Measurements from ENCODE around the gene WRAP53. TPM values are rescaled to one million over a fixed set of nuclear protein-coding genes. Genes with fewer than 3 reads are reported as not detected.

Gene WRAP53
- total RNA-seq, 1 experiment from 2014 or later: 15.2 TPM

DNA sequence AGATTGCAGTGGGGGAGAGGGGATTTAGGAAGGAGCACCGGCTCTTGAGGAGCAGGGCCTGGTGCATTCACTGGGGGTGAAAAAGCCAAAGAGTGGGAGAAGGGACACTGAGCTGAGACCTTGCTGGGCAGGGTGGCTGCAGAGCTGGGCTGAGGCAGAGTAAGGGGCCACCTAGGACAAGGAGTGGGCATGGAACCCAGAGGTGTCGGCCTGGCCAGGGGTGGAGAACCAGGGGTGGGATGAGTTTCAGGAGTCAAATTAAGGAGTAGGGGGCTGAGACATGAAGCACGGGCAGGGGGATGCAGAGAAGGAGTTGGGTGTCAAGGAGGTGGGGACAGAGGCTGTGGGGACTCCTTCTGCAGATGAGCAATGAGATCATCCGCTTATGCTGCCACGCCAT lies 49.3 kb downstream of the WRAP53 start:
- intact Hi-C loops (cut with micrococcal nuclease; ENCODE audit: unreplicated experiment): no loop called here
- POLR2A ChIA-PET: no interaction called here
- CTCF ChIA-PET: interaction anchor here (0.6 kb wide), 1 partner anchor 50 kb away, joined by 4 read pairs; no protein-coding TSS in a partner anchor
- Mint-ChIP-seq H3K9me3 (ENCODE audit: unreplicated experiment) (no peaks in the 10 kb centered on the region), H3K36me3 (ENCODE audit: insufficient read depth, unreplicated experiment) (no peaks in the 10 kb centered on the region), H3K27me3 (ENCODE audit: insufficient read depth, unreplicated experiment) (peaks cover 19% of the 10 kb centered on the region), H3K4me3 (ENCODE audit: unreplicated experiment) (no peak overlapping the region), H3K27ac (ENCODE audit: unreplicated experiment) (no peak overlapping the region), H3K4me1 (ENCODE audit: low read depth, unreplicated experiment) (no peaks in the 10 kb centered on the region)
- H3K36me3 ChIP-seq (ENCODE audit: control insufficient read depth, insufficient read depth, low read length): no peaks in the 10 kb centered on the region
- BruUV-seq (replicated peaks): no TSS peak
- H3K9me3 ChIP-seq: no peaks in the 10 kb centered on the region
- H3K4me1 ChIP-seq: no peaks in the 10 kb centered on the region; the same call in 1 of the 2 replicates
- TF ChIP-seq, protein P1, sequence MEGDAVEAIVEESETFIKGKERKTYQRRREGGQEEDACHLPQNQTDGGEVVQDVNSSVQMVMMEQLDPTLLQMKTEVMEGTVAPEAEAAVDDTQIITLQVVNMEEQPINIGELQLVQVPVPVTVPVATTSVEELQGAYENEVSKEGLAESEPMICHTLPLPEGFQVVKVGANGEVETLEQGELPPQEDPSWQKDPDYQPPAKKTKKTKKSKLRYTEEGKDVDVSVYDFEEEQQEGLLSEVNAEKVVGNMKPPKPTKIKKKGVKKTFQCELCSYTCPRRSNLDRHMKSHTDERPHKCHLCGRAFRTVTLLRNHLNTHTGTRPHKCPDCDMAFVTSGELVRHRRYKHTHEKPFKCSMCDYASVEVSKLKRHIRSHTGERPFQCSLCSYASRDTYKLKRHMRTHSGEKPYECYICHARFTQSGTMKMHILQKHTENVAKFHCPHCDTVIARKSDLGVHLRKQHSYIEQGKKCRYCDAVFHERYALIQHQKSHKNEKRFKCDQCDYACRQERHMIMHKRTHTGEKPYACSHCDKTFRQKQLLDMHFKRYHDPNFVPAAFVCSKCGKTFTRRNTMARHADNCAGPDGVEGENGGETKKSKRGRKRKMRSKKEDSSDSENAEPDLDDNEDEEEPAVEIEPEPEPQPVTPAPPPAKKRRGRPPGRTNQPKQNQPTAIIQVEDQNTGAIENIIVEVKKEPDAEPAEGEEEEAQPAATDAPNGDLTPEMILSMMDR (IDR thresholded peaks at IDR 0.05; ENCODE audit: insufficient read depth in 1 of 2, low read depth in 1 of 2, low read length in 1 of 2, severe bottlenecking in 1 of 2, unreplicated experiment in 1 of 2): no peak
- H3K4me3 ChIP-seq (ENCODE audit: low read depth, low read length): no peak overlapping the region
- H3K27me3 ChIP-seq (replicated peaks; ENCODE audit: control insufficient read depth, insufficient read depth, low read length): no peaks in the 10 kb centered on the region
- no peak for DNase-seq

DNA sequence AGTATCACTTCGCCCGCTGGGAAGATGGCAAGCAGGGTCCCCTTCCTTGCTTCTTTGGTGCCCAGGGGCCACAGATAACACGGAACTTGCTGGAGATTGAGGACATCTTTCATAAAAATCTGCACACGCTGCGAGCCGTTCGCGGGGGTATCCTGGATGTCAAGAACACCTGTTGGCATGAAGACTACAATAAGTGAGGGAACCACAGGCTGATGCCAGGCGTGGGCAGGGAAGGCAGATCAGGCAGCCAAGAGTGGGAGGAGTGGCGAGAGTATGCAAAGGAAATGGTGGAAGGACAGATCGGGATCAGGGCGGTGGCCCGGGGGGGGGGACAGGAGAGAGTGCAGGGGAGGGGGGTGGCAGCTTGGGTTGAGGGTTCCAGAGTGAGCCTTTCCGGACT lies 51.5 kb downstream of the WRAP53 start:
- Histone ChIP-seq H3K9me3 (no peaks in the 10 kb centered on the region), H3K36me3 (ENCODE audit: control insufficient read depth, insufficient read depth, low read length) (no peaks in the 10 kb centered on the region), H3K4me3 (ENCODE audit: low read depth, low read length) (no peak overlapping the region), H3K4me1 (no peaks in the 10 kb centered on the region; the same call in 1 of the 2 replicates), H3K27me3 (replicated peaks; ENCODE audit: control insufficient read depth, insufficient read depth, low read length) (no peaks in the 10 kb centered on the region)
- DNase-seq: no peak
- Mint-ChIP-seq H3K36me3 (ENCODE audit: insufficient read depth, unreplicated experiment) (no peaks in the 10 kb centered on the region), H3K4me3 (ENCODE audit: unreplicated experiment) (peak overlapping the region; percentile 35), H3K9me3 (ENCODE audit: unreplicated experiment) (no peaks in the 10 kb centered on the region), H3K27ac (ENCODE audit: unreplicated experiment) (no peak overlapping the region), H3K27me3 (ENCODE audit: insufficient read depth, unreplicated experiment) (peaks cover 18% of the 10 kb centered on the region), H3K4me1 (ENCODE audit: low read depth, unreplicated experiment) (peaks cover 8% of the 10 kb centered on the region)
- ChIA-PET CTCF (interaction anchor here (0.5 kb wide), 1 partner anchor 123 kb away, joined by 3 read pairs; no protein-coding TSS in a partner anchor), POLR2A (no interaction called here)
- intact Hi-C loops (cut with micrococcal nuclease; ENCODE audit: unreplicated experiment): loop anchor here (10.0 kb wide), 2 partner anchors 175 to 245 kb away; partner anchors contain the start of gene RNF227
- TF ChIP-seq, protein P1 (IDR thresholded peaks at IDR 0.05; ENCODE audit: insufficient read depth in 1 of 2, low read depth in 1 of 2, low read length in 1 of 2, severe bottlenecking in 1 of 2, unreplicated experiment in 1 of 2): no peak
- BruUV-seq (replicated peaks): no TSS peak

DNA sequence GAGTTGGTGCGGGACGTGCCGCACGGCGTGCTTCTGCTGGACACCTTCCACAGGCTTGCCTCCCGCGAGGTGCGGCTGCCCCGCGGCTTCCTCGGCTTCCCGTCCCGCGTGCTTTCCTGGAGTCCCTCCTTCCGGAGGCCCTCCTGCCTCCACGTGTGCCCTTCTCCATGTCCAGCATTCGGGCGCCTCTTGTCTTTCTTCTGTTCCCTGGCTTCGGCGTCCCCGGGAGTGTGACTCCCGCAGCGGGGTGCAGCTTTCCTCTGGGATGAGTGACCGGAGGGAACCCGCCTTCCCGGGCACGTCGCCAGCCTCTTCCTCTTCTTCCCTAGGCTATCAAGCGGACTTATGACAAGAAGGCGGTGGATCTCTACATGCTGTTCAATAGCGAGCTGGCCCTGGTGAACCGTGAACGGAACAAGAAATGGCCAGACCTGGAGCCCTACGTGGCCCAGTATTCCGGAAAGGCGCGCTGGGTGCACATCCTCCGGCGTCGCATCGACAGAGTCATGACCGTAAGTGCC lies 52.3 kb downstream of the WRAP53 start:
- H3K9me3 ChIP-seq: no peaks in the 10 kb centered on the region
- Mint-ChIP-seq H3K36me3 (ENCODE audit: insufficient read depth, unreplicated experiment) (no peaks in the 10 kb centered on the region), H3K9me3 (ENCODE audit: unreplicated experiment) (no peaks in the 10 kb centered on the region), H3K4me3 (ENCODE audit: unreplicated experiment) (peak overlapping the region; percentile 61), H3K27me3 (ENCODE audit: insufficient read depth, unreplicated experiment) (peaks cover 18% of the 10 kb centered on the region), H3K27ac (ENCODE audit: unreplicated experiment) (peak overlapping the region; percentile 14), H3K4me1 (ENCODE audit: low read depth, unreplicated experiment) (peaks cover 8% of the 10 kb centered on the region)
- peak overlapping the region; percentile 12 for H3K4me3 ChIP-seq (ENCODE audit: low read depth, low read length)
- ChIA-PET POLR2A (no interaction called here), CTCF (no interaction called here)
- TF ChIP-seq, protein P1 (IDR thresholded peaks at IDR 0.05; ENCODE audit: insufficient read depth in 1 of 2, low read depth in 1 of 2, low read length in 1 of 2, severe bottlenecking in 1 of 2, unreplicated experiment in 1 of 2): no peak
- H3K4me1 ChIP-seq: no peaks in the 10 kb centered on the region; the same call in 1 of the 2 replicates
- DNase-seq: peak in 1 of 2 experiments; percentile 2
- H3K36me3 ChIP-seq (ENCODE audit: control insufficient read depth, insufficient read depth, low read length): no peaks in the 10 kb centered on the region
- H3K27me3 ChIP-seq (replicated peaks; ENCODE audit: control insufficient read depth, insufficient read depth, low read length): no peaks in the 10 kb centered on the region
- BruUV-seq (replicated peaks): no TSS peak
- intact Hi-C loops (cut with micrococcal nuclease; ENCODE audit: unreplicated experiment): loop anchor here (10.0 kb wide), 2 partner anchors 174 to 244 kb away; partner anchors contain the start of gene RNF227

All from Caco-2 (cell line).